Fibroblast of the aortic adventitia (primary cell): ENCODE results near the gene GRIK3. TPM values are rescaled to one million over a fixed set of nuclear protein-coding genes. Genes with fewer than 3 reads are reported as not detected.
"Not testable (repeated sequence)": the region's sequence is repeated elsewhere in the genome, so short reads cannot be mapped to it uniquely, and the experiment has no call there.

ENCODE experiments used
- DNase-seq: peaks from one replicate; pipeline ENCODE4 v3.0.0-alpha.2; 2010; ENCODE audit warnings: low read depth
- H3K4me3 ChIP-seq: 2 replicates; pipeline ENCODE4 v1.5.1; 2011; ENCODE audit warnings: low read depth, mild to moderate bottlenecking, control low read depth, low read length, moderate library complexity
- CTCF ChIP-seq: IDR thresholded peaks from 2 replicates; pipeline ENCODE4 v1.5.1; 2011; ENCODE audit warnings: mild to moderate bottlenecking, low read length, control low read depth, inconsistent platforms; ENCODE audit not compliant: insufficient read depth
- total RNA-seq: library from RNA; depleted of rRNA; stranded (reverse); fragments of >200 nt; gene quantifications from 2 replicates; pipeline ENCODE4 v1.2.3, GENCODE V29; 2012; ENCODE audit warnings: low replicate concordance

GRIK3 gene
- total RNA-seq, 1 donor, result not detected

- no peak for TF ChIP-seq CTCF
- H3K4me3 ChIP-seq, result no peak overlapping the region
- DNase-seq, result no peak
Measured at GRCh38 chr1:36772647-36773495, 261.4 kb downstream of the GRIK3 start.

- no peak for TF ChIP-seq CTCF
- no peak overlapping the region for H3K4me3 ChIP-seq
- no peak for DNase-seq
Measured at GRCh38 chr1:36771660-36772284, 262.5 kb downstream of the GRIK3 start.

GRCh38 chr1:36771240-36771639 is 263.1 kb downstream of the GRIK3 start:
- H3K4me3 ChIP-seq, result no peak overlapping the region
- no peak for TF ChIP-seq CTCF
- DNase-seq, result no peak

- no peak overlapping the region for H3K4me3 ChIP-seq
- DNase-seq, result no peak
- no peak for TF ChIP-seq CTCF
Measured at GRCh38 chr1:36769886-36770830, 264.2 kb downstream of the GRIK3 start.

GRCh38 chr1:36768486-36769178 is 265.7 kb downstream of the GRIK3 start:
- TF ChIP-seq CTCF, result no peak
- H3K4me3 ChIP-seq, result no peak overlapping the region
- no peak for DNase-seq

- DNase-seq, H3K4me3 ChIP-seq: not testable (repeated sequence)
Measured at GRCh38 chr1:36767429-36767828, 266.9 kb downstream of the GRIK3 start.
